ENCODE data around the gene TWIST2.

Gene TWIST2

GRCh38 chr2:238922435-238922834, 74.5 kb downstream of the TWIST2 start:
- DNase-seq: no peak

- no peak for DNase-seq
Observed at GRCh38 chr2:238924032-238924431, 76.1 kb downstream of the TWIST2 start.

DNA sequence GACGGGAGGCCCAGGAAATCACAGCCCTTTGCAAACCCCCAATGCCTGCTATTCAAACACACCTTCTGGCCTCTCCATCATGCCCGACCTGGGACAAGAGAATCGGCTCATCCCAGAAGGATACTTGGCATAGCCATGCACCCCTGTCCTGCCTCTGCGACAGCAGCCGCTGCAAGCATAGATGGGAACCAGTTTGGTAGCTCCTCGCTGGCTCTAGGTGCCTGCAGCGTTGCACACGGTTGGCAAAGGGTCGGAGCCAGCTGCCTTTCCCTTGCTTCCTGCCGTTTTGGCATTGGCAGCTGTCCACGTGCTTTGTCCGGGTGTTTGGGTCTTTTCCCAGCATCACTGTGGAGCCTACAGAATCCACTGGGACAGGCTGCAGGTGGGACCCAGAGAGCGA, 76.9 kb downstream of the TWIST2 start:
- DNase-seq: no peak

DNA sequence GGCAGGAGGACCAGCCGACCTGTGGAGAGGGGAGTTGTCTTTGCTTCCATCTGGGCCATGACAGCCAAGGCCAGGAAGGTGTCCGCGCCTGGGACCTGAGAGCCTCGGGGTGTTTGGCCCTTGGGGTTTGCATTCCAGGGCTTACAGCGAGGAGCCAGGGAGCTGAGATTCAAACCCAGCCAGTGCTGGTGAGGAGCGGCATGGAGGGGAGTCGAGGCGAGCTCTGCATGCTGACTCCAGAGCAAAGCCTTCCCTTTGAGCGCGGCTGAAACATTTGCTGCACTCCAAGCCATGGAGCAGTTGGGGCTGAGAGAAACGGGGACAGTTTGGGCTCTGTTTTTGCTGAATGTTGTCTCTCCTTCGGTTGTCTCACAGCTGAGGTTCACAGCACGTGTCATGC, 77.4 kb downstream of the TWIST2 start:
- no peak for DNase-seq

DNA sequence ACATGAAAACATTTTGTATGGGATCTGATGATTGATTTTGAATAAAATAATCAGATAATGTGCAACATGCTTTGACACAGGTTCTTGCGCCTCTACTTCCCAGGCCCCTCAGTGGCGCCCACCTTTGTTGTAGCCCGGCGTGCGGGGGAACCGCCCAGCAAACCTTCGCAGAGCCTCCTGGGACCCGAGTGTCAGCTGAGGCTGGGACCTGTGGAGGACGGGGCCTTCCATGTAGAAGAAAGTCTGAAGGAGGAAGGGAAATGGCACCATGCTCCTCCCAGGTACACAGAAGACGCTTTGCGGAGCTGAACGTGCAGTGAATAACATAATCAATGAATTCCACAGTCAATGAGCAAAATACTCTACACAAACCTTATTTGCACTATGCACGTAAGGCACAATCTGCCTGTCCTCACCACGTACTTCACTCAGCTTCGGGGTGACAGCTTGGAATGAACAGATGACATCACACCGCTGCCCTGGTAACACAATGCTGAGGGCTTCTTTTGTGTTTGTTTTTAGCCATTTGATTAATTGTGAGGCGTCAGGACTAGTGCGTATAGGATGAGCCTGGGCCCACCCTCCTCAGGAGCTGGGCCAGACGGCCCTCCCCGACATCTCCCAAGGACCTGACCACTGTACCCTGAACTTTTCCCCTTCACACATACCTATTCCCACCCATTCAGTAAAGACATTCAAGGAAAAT, 78.1 kb downstream of the TWIST2 start:
- no peak for DNase-seq

- DNase-seq: no peak
Observed at GRCh38 chr2:238926761-238927611, 79.1 kb downstream of the TWIST2 start.

DNA sequence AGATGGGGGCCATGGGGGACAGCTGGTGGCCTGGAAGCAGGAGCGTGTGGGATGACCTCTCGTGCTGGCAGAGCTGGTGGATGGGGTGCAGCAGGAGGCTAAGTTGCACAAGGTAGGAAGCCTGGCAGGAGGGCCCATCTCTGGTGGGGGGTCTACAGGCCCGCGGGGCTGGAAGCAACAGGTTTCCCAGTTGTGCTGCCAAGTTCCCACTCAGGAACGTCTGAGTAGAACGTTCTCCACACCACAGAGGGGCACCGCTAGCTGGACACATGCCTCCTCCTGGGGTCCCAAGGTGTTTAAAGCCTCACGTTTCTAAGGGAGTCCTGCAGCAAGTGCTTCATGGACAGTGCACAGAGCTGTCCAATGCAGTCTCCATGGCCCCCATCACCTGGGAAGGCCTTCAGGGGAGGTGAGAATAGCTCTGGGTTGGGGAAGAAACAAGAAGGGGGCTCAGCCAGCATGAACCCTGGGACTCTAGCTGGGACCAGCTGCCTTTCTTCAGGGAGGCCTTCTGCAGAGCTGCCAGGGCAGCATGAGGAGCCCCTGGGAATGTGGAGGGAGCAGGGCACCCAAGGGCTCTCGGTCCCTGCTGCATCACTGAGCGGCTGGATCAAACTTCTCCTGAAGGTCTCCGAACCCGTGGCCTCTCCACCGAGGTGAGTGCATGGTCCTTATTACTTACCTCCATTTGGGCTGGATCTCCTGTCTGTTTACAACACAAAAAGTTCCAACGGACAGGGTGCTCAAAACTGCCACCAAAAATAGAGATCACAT, 80.0 kb downstream of the TWIST2 start:
- no peak for DNase-seq

GRCh38 chr2:238928520-238929241, 80.8 kb downstream of the TWIST2 start:
- no peak for DNase-seq

- DNase-seq: peak; percentile 31
Observed at GRCh38 chr2:238929242-238930081, 81.6 kb downstream of the TWIST2 start.

DNA sequence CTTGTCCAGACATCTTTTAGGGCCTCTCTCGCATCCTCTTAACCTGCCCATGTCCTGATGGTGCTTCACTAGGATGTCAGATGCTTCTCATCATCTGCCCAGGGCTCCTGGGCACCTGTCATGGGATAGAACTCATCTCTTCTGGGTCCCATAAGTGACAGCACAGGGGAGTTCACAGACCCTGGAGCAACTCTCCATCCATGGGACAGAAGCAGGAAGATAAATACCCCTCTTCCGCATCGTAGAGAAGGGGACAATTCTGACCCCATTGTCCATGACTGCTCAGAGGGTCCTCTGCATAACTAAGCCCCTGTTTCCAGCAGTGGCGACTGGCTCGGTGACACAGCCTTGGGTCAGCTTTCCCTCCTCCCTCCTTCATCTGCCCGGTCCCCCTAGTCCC, 82.3 kb downstream of the TWIST2 start:
- DNase-seq: no peak

- no peak for DNase-seq
Observed at GRCh38 chr2:238936162-238937052, 88.5 kb downstream of the TWIST2 start.

GRCh38 chr2:238938003-238938400, 90.1 kb downstream of the TWIST2 start:
- no peak for DNase-seq

GRCh38 chr2:238938401-238939055, 90.6 kb downstream of the TWIST2 start:
- DNase-seq: peak; percentile 95

DNA sequence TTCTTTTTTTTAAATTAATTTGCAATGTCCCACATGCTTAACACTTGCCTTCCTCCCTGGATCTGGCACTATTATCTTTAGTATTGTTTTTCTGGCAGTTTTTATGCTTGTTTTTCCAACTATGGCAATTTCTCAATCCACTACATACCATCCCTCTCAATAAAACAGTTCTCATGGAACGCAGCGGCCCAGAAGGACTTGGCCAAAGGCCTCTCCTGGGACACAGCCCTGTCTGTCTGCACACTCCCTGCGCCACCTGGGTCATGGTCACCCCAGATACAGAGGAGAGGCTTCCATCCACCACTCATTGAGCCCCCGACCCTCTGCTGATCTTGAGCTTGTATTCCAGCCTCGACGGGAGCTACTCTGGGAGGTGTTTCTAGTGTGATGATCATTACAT, 91.2 kb downstream of the TWIST2 start:
- no peak for DNase-seq

DNA sequence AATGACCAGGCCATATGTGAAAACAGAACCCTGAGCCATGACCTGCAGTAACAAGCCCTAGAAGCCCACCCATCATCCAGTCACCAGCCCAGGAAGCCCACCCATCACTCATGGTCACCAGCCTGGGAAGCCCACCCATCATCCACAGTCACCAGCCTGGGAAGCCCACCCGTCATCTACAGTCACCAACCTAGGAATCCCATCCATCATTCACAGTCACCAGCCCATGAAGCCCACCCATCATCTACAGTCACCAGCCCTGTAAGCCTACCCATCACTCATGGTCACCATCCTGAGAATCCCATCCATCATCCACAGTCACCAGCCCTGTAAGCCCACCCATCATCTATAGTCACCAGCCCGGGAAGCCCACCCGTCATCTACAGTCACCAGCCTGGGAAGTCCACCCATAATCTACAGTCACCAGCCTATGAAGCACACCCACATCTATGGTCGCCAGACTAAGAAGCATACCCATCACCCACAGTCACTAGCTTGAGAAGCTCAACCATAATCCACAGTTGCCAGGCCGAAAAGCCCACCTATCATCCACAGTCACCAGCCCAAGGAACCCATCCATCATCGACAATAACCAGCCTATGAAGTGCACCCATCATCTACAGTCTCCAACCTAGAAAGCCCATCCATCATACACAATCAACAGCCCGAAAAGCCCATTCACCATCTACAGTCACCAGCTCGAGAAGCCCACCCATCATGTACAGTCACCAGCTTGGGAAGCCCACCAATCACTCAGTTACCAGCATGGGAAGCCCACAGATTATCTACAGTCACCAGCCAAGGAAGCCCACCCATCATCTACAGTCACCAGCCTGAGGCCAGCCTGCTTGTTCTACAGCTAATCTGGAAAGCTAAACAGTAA, 91.9 kb downstream of the TWIST2 start:
- no peak for DNase-seq

GRCh38 chr2:238940806-238941205, 92.9 kb downstream of the TWIST2 start:
- DNase-seq: no peak

DNA sequence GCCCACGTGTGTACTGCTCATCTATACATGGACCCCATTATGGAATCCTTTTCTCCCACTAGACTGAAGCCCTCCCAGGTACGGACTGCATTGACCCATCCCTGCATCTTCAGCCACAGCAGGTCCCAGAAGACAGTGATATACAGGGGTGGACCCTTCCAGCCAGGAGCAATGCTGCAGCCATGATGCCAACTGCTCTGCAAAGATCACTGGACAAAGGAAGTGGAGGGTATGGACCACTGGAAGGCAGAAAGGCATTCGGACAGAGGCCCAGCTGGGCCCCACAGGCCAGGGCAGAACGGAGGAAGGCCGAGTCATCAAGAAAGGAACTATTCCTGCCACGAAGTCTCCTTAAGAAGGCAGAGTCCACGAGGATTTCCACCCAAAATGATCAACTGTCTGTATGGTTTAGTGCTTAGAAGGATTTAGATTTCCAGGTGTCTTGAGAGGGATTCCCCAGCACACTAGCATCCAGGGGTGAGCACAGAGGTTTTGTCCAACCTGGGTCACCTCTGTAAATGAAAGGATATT, 93.4 kb downstream of the TWIST2 start:
- no peak for DNase-seq

GRCh38 chr2:238942080-238942725, 94.3 kb downstream of the TWIST2 start:
- no peak for DNase-seq
